ENCODE data around the gene U2AF2. TPM values are rescaled to one million over a fixed set of nuclear protein-coding genes. Genes with fewer than 3 reads are reported as not detected.
A peak's percentile ranks its signal among the peaks of the same experiment; 100 is the strongest.

The U2AF2 gene
- polyA plus RNA-seq (109 to 157 TPM (median 109 TPM) in 3 replicates), polyA minus RNA-seq (80.8 to 152 TPM (median 96.3 TPM) in 3 replicates)
- 104 TPM for polyA plus RNA-seq (2011; ENCODE audit: low read depth)
- polyA plus RNA-seq (2011; cell fraction: cytosol; rRNA removed) = 71.4 and 181 TPM in 2 replicates
- polyA plus RNA-seq (2011; cell fraction: nucleus; rRNA removed) = 194 and 249 TPM in 2 replicates
- 74.1 and 161 TPM in 2 replicates for polyA plus RNA-seq (2012; ENCODE audit: low replicate concordance)
- 148 TPM for polyA minus RNA-seq (2011; cell fraction: cytosol; rRNA and poly(A)+ RNA removed)
- polyA minus RNA-seq (2011; cell fraction: nucleus; rRNA and poly(A)+ RNA removed) = 94.0 and 97.5 TPM in 2 replicates

DNA sequence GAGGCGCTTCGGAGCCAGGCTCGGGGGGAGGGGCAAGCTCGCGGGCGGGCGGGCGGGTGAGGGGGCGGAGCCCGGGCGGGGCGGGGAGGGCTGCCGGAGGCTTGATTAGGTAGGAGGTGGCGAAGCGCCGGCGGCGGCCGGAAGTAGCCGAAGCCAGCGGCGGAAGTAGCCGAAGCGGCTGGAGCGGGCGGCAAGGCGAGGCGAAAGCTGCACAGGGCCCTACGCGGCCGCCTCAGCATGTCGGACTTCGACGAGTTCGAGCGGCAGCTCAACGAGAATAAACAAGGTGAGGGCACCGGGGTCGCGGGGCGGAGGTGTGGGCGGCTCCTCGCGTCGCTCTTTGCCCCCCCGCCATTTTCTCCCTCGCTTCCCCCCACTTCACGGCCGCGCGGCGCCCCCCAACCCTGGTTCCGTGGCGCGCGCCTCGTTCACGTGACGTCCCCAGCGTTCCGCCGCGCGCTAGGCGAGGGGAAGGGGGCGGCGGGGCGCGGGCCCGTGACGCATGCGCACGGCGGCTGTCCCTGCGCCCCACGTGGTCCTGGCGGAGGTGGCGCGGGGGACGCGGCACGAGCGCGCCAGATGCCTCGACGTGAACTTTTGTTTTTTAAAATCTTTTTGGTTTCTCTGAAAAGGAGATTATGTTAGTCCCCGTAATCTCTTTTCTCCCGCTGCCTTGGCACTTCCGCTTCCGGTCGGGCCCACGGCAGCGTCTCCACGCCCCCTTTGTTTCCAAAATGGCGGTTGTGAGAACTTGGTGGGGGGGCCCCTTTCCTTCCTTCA, at the start of gene U2AF2:
TSS of gene U2AF2 (plus strand) at position 168 of the 780 bp plus-strand sequence. CDS start at position 238, 70 bp downstream.
- Histone ChIP-seq H3K79me2 (ENCODE audit: control insufficient read depth, insufficient read depth, low read length) (peaks cover 52% of the 10 kb centered on the region), H3K27ac (ENCODE audit: control insufficient read depth, insufficient read depth, low read length) (peak within 1 kb of the TSS; percentile 99)
- FAIRE-seq = no peak

DNA sequence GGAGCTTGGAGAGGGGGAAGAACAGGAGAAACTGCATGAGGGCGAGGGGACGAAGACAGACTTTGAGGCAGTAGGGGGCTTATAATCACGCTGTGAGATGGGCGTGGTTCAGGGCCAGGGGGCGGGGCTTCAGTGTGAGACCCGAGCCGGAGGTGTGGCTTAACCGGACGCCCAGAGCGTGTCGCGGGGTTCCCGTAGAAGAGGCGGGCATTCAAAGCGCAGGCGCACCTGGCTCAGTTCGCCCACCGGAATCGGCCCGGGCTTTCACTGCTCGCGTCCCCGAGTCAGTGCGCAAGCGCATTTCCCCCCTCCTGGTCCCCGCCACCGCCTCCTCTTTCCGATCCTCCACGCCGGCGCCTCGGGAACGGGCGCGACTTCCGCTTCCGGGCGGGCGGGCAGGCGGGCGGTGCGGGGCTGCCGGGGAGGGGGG, 49.6 kb upstream of the U2AF2 start:
- TF ChIP-seq EZH2 (IDR thresholded peaks at IDR 0.05; ENCODE audit: low read length) = no peak
- TF ChIP-seq, protein P1, sequence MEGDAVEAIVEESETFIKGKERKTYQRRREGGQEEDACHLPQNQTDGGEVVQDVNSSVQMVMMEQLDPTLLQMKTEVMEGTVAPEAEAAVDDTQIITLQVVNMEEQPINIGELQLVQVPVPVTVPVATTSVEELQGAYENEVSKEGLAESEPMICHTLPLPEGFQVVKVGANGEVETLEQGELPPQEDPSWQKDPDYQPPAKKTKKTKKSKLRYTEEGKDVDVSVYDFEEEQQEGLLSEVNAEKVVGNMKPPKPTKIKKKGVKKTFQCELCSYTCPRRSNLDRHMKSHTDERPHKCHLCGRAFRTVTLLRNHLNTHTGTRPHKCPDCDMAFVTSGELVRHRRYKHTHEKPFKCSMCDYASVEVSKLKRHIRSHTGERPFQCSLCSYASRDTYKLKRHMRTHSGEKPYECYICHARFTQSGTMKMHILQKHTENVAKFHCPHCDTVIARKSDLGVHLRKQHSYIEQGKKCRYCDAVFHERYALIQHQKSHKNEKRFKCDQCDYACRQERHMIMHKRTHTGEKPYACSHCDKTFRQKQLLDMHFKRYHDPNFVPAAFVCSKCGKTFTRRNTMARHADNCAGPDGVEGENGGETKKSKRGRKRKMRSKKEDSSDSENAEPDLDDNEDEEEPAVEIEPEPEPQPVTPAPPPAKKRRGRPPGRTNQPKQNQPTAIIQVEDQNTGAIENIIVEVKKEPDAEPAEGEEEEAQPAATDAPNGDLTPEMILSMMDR (optimal IDR thresholded peaks at IDR 0.05 in 1 of 3, IDR thresholded peaks at IDR 0.05 in 1 of 3, conservative IDR thresholded peaks at IDR 0.05 in 1 of 3; ENCODE audit: extremely low read depth in 1 of 3, insufficient read depth in 2 of 3, low read length in 3 of 3) = no peak
- H3K27ac ChIP-seq (ENCODE audit: control insufficient read depth, insufficient read depth, low read length) = peak overlapping the region; percentile 67
- FAIRE-seq = no peak
- peaks cover 7 to 11% of the 10 kb centered on the region in 2 experiments for H3K36me3 ChIP-seq (ENCODE audit: control insufficient read depth in 2 of 2, extremely low read depth in 1 of 2, insufficient read depth in 2 of 2, low read length in 2 of 2)
- H3K9ac ChIP-seq (ENCODE audit: control insufficient read depth, extremely low read depth, insufficient read depth, low read length) = peak overlapping the region; percentile 47
- H3K9me3 ChIP-seq (ENCODE audit: control insufficient read depth, low read depth, low read length) = no peaks in the 10 kb centered on the region
- peak overlapping the region; percentile 95 for H3K4me2 ChIP-seq (ENCODE audit: control insufficient read depth, extremely low read depth, insufficient read depth, low read depth, low read length)
- H3K4me1 ChIP-seq (ENCODE audit: control insufficient read depth, extremely low read depth, insufficient read depth, low read length) = peaks cover 23% of the 10 kb centered on the region
- peak; percentile 89 for DNase-seq (ENCODE audit: low read depth, low spot score)
- H3K27me3 ChIP-seq (ENCODE audit: control insufficient read depth, extremely low read depth, insufficient read depth, low read length) = no peaks in the 10 kb centered on the region
- H3K79me2 ChIP-seq (ENCODE audit: control insufficient read depth, insufficient read depth, low read length) = peaks cover 38% of the 10 kb centered on the region
- H2AFZ ChIP-seq (ENCODE audit: control insufficient read depth, low read length) = peak overlapping the region; percentile 63
- dilution Hi-C loops (cut with MboI; ENCODE audit: extremely low pct_ligation_motif_present, low sequenced_read_pairs) = no loop called here
- H3K9me1 ChIP-seq (ENCODE audit: control insufficient read depth, extremely low read depth, insufficient read depth, low read length) = no peaks in the 10 kb centered on the region
- H4K20me1 ChIP-seq (ENCODE audit: control insufficient read depth, extremely low read depth, insufficient read depth, low read length) = no peaks in the 10 kb centered on the region
- peak overlapping the region; percentile 61 to 72 (median 65) for H3K4me3 ChIP-seq (ENCODE audit: control insufficient read depth in 2 of 3, extremely low read depth in 1 of 3, insufficient read depth in 2 of 3, low read depth in 1 of 3, low read length in 3 of 3)

More for the DNA sequence above, at the start of gene U2AF2:
- Histone ChIP-seq H4K20me1 (ENCODE audit: control insufficient read depth, extremely low read depth, insufficient read depth, low read length) (peaks cover 33% of the 10 kb centered on the region), H2AFZ (ENCODE audit: control insufficient read depth, low read length) (peak within 1 kb of the TSS; percentile 99), H3K9me3 (ENCODE audit: control insufficient read depth, low read depth, low read length) (no peaks in the 10 kb centered on the region), H3K4me3 (ENCODE audit: control insufficient read depth in 2 of 3, extremely low read depth in 1 of 3, insufficient read depth in 2 of 3, low read depth in 1 of 3, low read length in 3 of 3) (peak within 1 kb of the TSS; percentile 87 to 99 (median 99)), H3K9ac (ENCODE audit: control insufficient read depth, extremely low read depth, insufficient read depth, low read length) (peak within 1 kb of the TSS; percentile 98), H3K9me1 (ENCODE audit: control insufficient read depth, extremely low read depth, insufficient read depth, low read length) (no peaks in the 10 kb centered on the region), H3K4me1 (ENCODE audit: control insufficient read depth, extremely low read depth, insufficient read depth, low read length) (peaks cover 19% of the 10 kb centered on the region), H3K27me3 (ENCODE audit: control insufficient read depth, extremely low read depth, insufficient read depth, low read length) (no peaks in the 10 kb centered on the region), H3K36me3 (ENCODE audit: control insufficient read depth in 2 of 2, extremely low read depth in 1 of 2, insufficient read depth in 2 of 2, low read length in 2 of 2) (peaks cover 11 to 22% of the 10 kb centered on the region in 2 experiments), H3K4me2 (ENCODE audit: control insufficient read depth, extremely low read depth, insufficient read depth, low read depth, low read length) (peak within 1 kb of the TSS; percentile 94)
- peak; percentile 66 for DNase-seq (ENCODE audit: low read depth, low spot score)
- TF ChIP-seq EZH2 (IDR thresholded peaks at IDR 0.05; ENCODE audit: low read length) = no peak
- TF ChIP-seq, protein P1 (optimal IDR thresholded peaks at IDR 0.05 in 1 of 3, IDR thresholded peaks at IDR 0.05 in 1 of 3, conservative IDR thresholded peaks at IDR 0.05 in 1 of 3; ENCODE audit: extremely low read depth in 1 of 3, insufficient read depth in 2 of 3, low read length in 3 of 3) = no peak
- dilution Hi-C loops (cut with MboI; ENCODE audit: extremely low pct_ligation_motif_present, low sequenced_read_pairs) = no loop called here

All from keratinocyte (primary cell).